Activated CD8-positive, alpha-beta memory T cell treated with anti-CD3 and anti-CD28 coated beads, Interleukin-2, amount 10 ng/mL, durations not matched to agents 7 days and 5 days (primary cell): Measurements from ENCODE around the gene CLEC7A. TPM values are rescaled to one million over a fixed set of nuclear protein-coding genes. Genes with fewer than 3 reads are reported as not detected.

ENCODE experiments used
- ATAC-seq: fragments of 150-1000 bp; cut with Tn5 transposase; one replicate; pipeline ENCODE4 v1.10.0; 2021; ENCODE audit warnings: moderate library complexity
- CTCF ChIA-PET: fragments of 350-600 bp; sonication (Branson Sonifier 250); formaldehyde crosslinking; loops from one replicate; lab custom pipeline; 2021; ENCODE audit warnings: antibody characterized with exemption; lab: Charles Lee
- DNase-seq: peaks from one replicate; pipeline ENCODE4 v3.0.0-alpha.2; 2020
- H3K27ac Mint-ChIP-seq: one replicate; pipeline ENCODE4 v1.8.0; 2021; ENCODE audit warnings: mild to moderate bottlenecking, mixed read lengths
- H3K27me3 Mint-ChIP-seq: one replicate; pipeline ENCODE4 v1.8.0; 2021; ENCODE audit warnings: mixed read lengths
- H3K36me3 Mint-ChIP-seq: one replicate; pipeline ENCODE4 v1.8.0; 2021; ENCODE audit warnings: mild to moderate bottlenecking, mixed read lengths
- H3K4me1 Mint-ChIP-seq: one replicate; pipeline ENCODE4 v1.8.0; 2021; ENCODE audit warnings: mixed read lengths
- H3K4me3 Mint-ChIP-seq: one replicate; pipeline ENCODE4 v1.8.0; 2021; ENCODE audit warnings: mild to moderate bottlenecking, moderate library complexity, mixed read lengths
- H3K9me3 Mint-ChIP-seq: one replicate; pipeline ENCODE4 v1.8.0; 2022; ENCODE audit warnings: low read depth, mixed read lengths
- total RNA-seq, 2 experiments: library from RNA; stranded (reverse); gene quantifications; one replicate each; pipeline ENCODE4 v1.2.3, GENCODE V29; 2021

Gene CLEC7A
- total RNA-seq, 2 experiments from 2014 or later = 0.26 TPM; not detected in 1

- ATAC-seq (no peak), DNase-seq (no peak)
- Mint-ChIP-seq H3K4me1 (peaks cover 5% of the 10 kb centered on the region), H3K9me3 (no peaks in the 10 kb centered on the region), H3K27ac (no peak overlapping the region), H3K27me3 (peaks cover 19% of the 10 kb centered on the region), H3K4me3 (no peak overlapping the region), H3K36me3 (no peaks in the 10 kb centered on the region)
- CTCF ChIA-PET = interaction anchor here (0.7 to 1.2 kb wide), 2 partner anchors 122 to 474 kb away, joined by 3 read pairs; no protein-coding TSS in a partner anchor
Measured at GRCh38 chr12:10131111-10131690, 1.2 kb upstream of the CLEC7A start.

GRCh38 chr12:10128687-10129086 is 1.3 kb downstream of the CLEC7A start:
- no peak overlapping the region for H3K27ac Mint-ChIP-seq
- H3K9me3 Mint-ChIP-seq = no peaks in the 10 kb centered on the region
- CTCF ChIA-PET = interaction anchor here (1.4 kb wide), 1 partner anchor 11 kb away, joined by 5 read pairs; no protein-coding TSS in a partner anchor
- H3K4me1 Mint-ChIP-seq = peaks cover 5% of the 10 kb centered on the region
- DNase-seq (no peak), ATAC-seq (no peak)
- H3K4me3 Mint-ChIP-seq = no peak overlapping the region
- H3K27me3 Mint-ChIP-seq = peaks cover 21% of the 10 kb centered on the region
- no peaks in the 10 kb centered on the region for H3K36me3 Mint-ChIP-seq

- ATAC-seq = no peak
- DNase-seq = no peak
- Mint-ChIP-seq H3K27ac (no peak overlapping the region), H3K4me3 (no peak overlapping the region), H3K4me1 (peaks cover 5% of the 10 kb centered on the region), H3K27me3 (peaks cover 23% of the 10 kb centered on the region), H3K36me3 (no peaks in the 10 kb centered on the region), H3K9me3 (no peaks in the 10 kb centered on the region)
- CTCF ChIA-PET = interaction anchor here (1.3 kb wide), 1 partner anchor 313 kb away, joined by 6 read pairs; no protein-coding TSS in a partner anchor
Measured at GRCh38 chr12:10126413-10126812, 3.6 kb downstream of the CLEC7A start.

- H3K27ac Mint-ChIP-seq = no peak overlapping the region
- CTCF ChIA-PET = no interaction called here
- H3K27me3 Mint-ChIP-seq = peaks cover 21% of the 10 kb centered on the region
- ATAC-seq (no peak), DNase-seq (no peak)
- H3K4me1 Mint-ChIP-seq = no peaks in the 10 kb centered on the region
- H3K36me3 Mint-ChIP-seq = no peaks in the 10 kb centered on the region
- no peak overlapping the region for H3K4me3 Mint-ChIP-seq
- H3K9me3 Mint-ChIP-seq = no peaks in the 10 kb centered on the region
Measured at GRCh38 chr12:10122689-10123088, 7.3 kb downstream of the CLEC7A start.

GRCh38 chr12:10121278-10121677 is 8.7 kb downstream of the CLEC7A start:
- ATAC-seq = no peak
- H3K9me3 Mint-ChIP-seq = no peaks in the 10 kb centered on the region
- CTCF ChIA-PET = no interaction called here

GRCh38 chr12:10119066-10119465 is 10.9 kb downstream of the CLEC7A start:
- no peaks in the 10 kb centered on the region for H3K36me3 Mint-ChIP-seq
- ATAC-seq (no peak), DNase-seq (no peak)
- peaks cover 12% of the 10 kb centered on the region for H3K27me3 Mint-ChIP-seq
- no peak overlapping the region for H3K27ac Mint-ChIP-seq
- CTCF ChIA-PET = no interaction called here
- H3K4me3 Mint-ChIP-seq = no peak overlapping the region
- no peaks in the 10 kb centered on the region for H3K9me3 Mint-ChIP-seq
- H3K4me1 Mint-ChIP-seq = no peaks in the 10 kb centered on the region

More at GRCh38 chr12:10121278-10121677, 8.7 kb downstream of the CLEC7A start:
- Mint-ChIP-seq H3K27ac (no peak overlapping the region), H3K4me1 (no peaks in the 10 kb centered on the region), H3K36me3 (no peaks in the 10 kb centered on the region), H3K27me3 (peaks cover 15% of the 10 kb centered on the region), H3K4me3 (no peak overlapping the region)
- no peak for DNase-seq

- Mint-ChIP-seq H3K27ac (no peak overlapping the region), H3K4me1 (no peaks in the 10 kb centered on the region), H3K36me3 (no peaks in the 10 kb centered on the region), H3K4me3 (no peak overlapping the region), H3K9me3 (no peaks in the 10 kb centered on the region), H3K27me3 (peaks cover 14% of the 10 kb centered on the region)
- CTCF ChIA-PET = interaction anchor here (0.8 kb wide), 1 partner anchor 12 kb away, joined by 3 read pairs; no protein-coding TSS in a partner anchor
- ATAC-seq (no peak), DNase-seq (no peak)
Measured at GRCh38 chr12:10115890-10116289, 14.1 kb downstream of the CLEC7A start.

- Mint-ChIP-seq H3K4me3 (no peak overlapping the region), H3K27ac (no peak overlapping the region), H3K27me3 (peaks cover 19% of the 10 kb centered on the region), H3K4me1 (no peaks in the 10 kb centered on the region), H3K9me3 (no peaks in the 10 kb centered on the region), H3K36me3 (no peaks in the 10 kb centered on the region)
- CTCF ChIA-PET = interaction anchor here (0.8 kb wide), 1 partner anchor 12 kb away, joined by 3 read pairs; no protein-coding TSS in a partner anchor
- DNase-seq (no peak), ATAC-seq (no peak)
Measured at GRCh38 chr12:10115311-10115710, 14.7 kb downstream of the CLEC7A start.

- no peak for DNase-seq
- Mint-ChIP-seq H3K36me3 (no peaks in the 10 kb centered on the region), H3K4me1 (no peaks in the 10 kb centered on the region), H3K9me3 (no peaks in the 10 kb centered on the region), H3K27me3 (peaks cover 14% of the 10 kb centered on the region), H3K27ac (no peak overlapping the region), H3K4me3 (no peak overlapping the region)
- ATAC-seq = no peak
- CTCF ChIA-PET = no interaction called here
Measured at GRCh38 chr12:10113920-10114319, 16.1 kb downstream of the CLEC7A start.

GRCh38 chr12:10113075-10113474 is 16.9 kb downstream of the CLEC7A start:
- ATAC-seq (no peak), DNase-seq (no peak)
- Mint-ChIP-seq H3K36me3 (no peaks in the 10 kb centered on the region), H3K4me1 (no peaks in the 10 kb centered on the region), H3K4me3 (no peak overlapping the region), H3K9me3 (no peaks in the 10 kb centered on the region), H3K27ac (no peak overlapping the region), H3K27me3 (peaks cover 15% of the 10 kb centered on the region)
- CTCF ChIA-PET = no interaction called here

- H3K9me3 Mint-ChIP-seq = no peaks in the 10 kb centered on the region
- no peaks in the 10 kb centered on the region for H3K36me3 Mint-ChIP-seq
- DNase-seq (no peak), ATAC-seq (no peak)
- H3K4me3 Mint-ChIP-seq = no peak overlapping the region
- H3K4me1 Mint-ChIP-seq = no peaks in the 10 kb centered on the region
- peaks cover 26% of the 10 kb centered on the region for H3K27me3 Mint-ChIP-seq
- CTCF ChIA-PET = no interaction called here
- H3K27ac Mint-ChIP-seq = no peak overlapping the region
Measured at GRCh38 chr12:10111451-10111850, 18.5 kb downstream of the CLEC7A start.

GRCh38 chr12:10110256-10110844 is 19.6 kb downstream of the CLEC7A start:
- Mint-ChIP-seq H3K36me3 (no peaks in the 10 kb centered on the region), H3K4me3 (no peak overlapping the region), H3K9me3 (no peaks in the 10 kb centered on the region), H3K27ac (no peak overlapping the region), H3K27me3 (peaks cover 37% of the 10 kb centered on the region), H3K4me1 (no peaks in the 10 kb centered on the region)
- DNase-seq (no peak), ATAC-seq (no peak)
- CTCF ChIA-PET = no interaction called here

GRCh38 chr12:10102322-10102721 is 27.7 kb downstream of the CLEC7A start:
- CTCF ChIA-PET = no interaction called here
- ATAC-seq = no peak
- peaks cover 34% of the 10 kb centered on the region for H3K27me3 Mint-ChIP-seq
- H3K4me3 Mint-ChIP-seq = no peak overlapping the region
- peaks cover 6% of the 10 kb centered on the region for H3K36me3 Mint-ChIP-seq
- peaks cover 7% of the 10 kb centered on the region for H3K4me1 Mint-ChIP-seq
- H3K9me3 Mint-ChIP-seq = peaks cover 4% of the 10 kb centered on the region
- no peak overlapping the region for H3K27ac Mint-ChIP-seq
- no peak for DNase-seq

GRCh38 chr12:10101648-10102220 is 28.3 kb downstream of the CLEC7A start:
- H3K36me3 Mint-ChIP-seq = peaks cover 6% of the 10 kb centered on the region
- DNase-seq (no peak), ATAC-seq (no peak)
- H3K4me3 Mint-ChIP-seq = no peak overlapping the region
- peaks cover 7% of the 10 kb centered on the region for H3K4me1 Mint-ChIP-seq
- H3K27me3 Mint-ChIP-seq = peaks cover 30% of the 10 kb centered on the region
- CTCF ChIA-PET = no interaction called here
- H3K9me3 Mint-ChIP-seq = peaks cover 4% of the 10 kb centered on the region
- H3K27ac Mint-ChIP-seq = no peak overlapping the region
